SU-DHL-6 (cell line): Measurements from ENCODE around the gene CDCP2.

Source experiments
- CTCF ChIP-seq: fragments of 200-600 bp; sonication (generic); IDR thresholded peaks from one replicate; pipeline ENCODE4 v1.5.1; 2017; ENCODE audit warnings: antibody characterized with exemption, mild to moderate bottlenecking, low read length, moderate library complexity; ENCODE audit not compliant: insufficient read depth, poor library complexity, severe bottlenecking
- EZH2phosphoT487 ChIP-seq: fragments of 200-600 bp; sonication (generic), shearing (Covaris generic); conservative IDR thresholded peaks from 2 replicates; pipeline ENCODE4 v1.6.1; 2018; ENCODE audit warnings: mild to moderate bottlenecking, antibody characterized with exemption, low read length, moderate library complexity, mixed read lengths

DNA sequence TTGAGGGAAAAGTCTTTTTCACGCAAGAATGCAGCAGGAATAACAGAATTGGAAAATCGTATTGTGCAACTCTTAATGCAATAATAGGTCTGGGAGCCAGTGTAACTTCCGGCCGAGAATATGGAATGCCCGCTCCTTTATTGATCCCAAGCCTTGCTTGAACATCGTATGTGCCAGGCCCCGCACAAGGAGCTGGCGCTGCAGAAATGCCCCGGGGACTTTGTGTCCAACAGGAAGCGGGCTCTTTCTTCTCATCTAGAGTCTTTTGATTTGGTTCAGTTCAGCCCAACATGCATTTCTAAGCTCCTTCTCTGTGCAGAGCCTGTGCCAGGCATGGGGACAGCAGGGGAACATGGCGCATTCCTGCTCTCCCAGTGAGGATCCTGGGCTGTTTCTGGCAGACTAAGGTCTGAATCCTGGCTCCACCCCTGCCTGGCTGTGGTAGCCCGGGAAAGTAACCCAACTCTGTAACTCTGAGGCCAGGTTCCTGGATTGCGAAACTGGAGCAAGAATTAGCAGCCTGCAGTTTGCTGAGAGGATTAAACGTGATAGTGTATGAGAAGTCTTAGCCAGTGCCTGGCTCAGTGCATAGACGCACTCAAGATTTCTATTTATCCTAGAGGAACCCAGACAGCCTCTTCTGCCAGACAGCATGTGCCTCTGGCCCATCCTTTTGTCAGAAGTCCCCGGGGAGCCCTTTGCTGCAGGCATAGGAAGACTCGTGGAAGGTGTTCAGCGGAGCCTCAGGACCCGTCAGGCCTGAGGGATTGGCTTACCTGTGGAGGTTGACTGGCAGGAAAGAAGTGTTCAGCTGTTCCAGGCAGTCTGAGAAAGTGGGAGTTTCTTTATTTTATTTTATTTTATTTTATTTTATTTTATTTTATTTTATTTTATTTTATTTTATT is 987 bp upstream of the CDCP2 start:
- no peak for TF ChIP-seq CTCF
- no peak for TF ChIP-seq EZH2phosphoT487
